GM12878 (cell line): ENCODE measurements around the gene TNFRSF8. TPM values are rescaled to one million over a fixed set of nuclear protein-coding genes. Genes with fewer than 3 reads are reported as not detected.

ENCODE experiments used
- ATAC-seq: fragments of 200-7000 bp; cut with Tn5 transposase; 3 replicates; pipeline ENCODE4 v1.9.1; 2020; ENCODE audit warnings: mild to moderate bottlenecking, moderate library complexity
- BruUV-seq: library from RNA; stranded (reverse); fragments of 400-500 nt; replicated peaks from 2 replicates; lab custom pipeline; 2021; lab: Mats Ljungman, UMichigan
- CTCF ChIA-PET: fragments of 300-600 bp; sonication (Branson Sonifier 250); formaldehyde crosslinking; extraction: SDS; loops from one replicate; lab custom pipeline; 2021; ENCODE audit warnings: inconsistent platforms; lab: Yijun Ruan, JAX
- POLR2A ChIA-PET: fragments of 350-600 bp; formaldehyde crosslinking; extraction: SDS; loops from one replicate; lab custom pipeline; 2021; ENCODE audit warnings: inconsistent platforms; lab: Charles Lee
- RAD21 ChIA-PET: fragments of 300-600 bp; sonication (Branson Sonifier 250); formaldehyde crosslinking; loops from one replicate; lab custom pipeline; 2023; ENCODE audit warnings: antibody characterized with exemption; ENCODE audit not compliant: unreplicated experiment; lab: Charles Lee
- SMC1A ChIA-PET: fragments of 300-600 bp; sonication (Branson Sonifier 250); formaldehyde crosslinking; loops from one replicate; lab custom pipeline; 2023; ENCODE audit not compliant: unreplicated experiment, uncharacterized antibody; lab: Charles Lee
- DNase-seq: peaks from one replicate; pipeline ENCODE4 v3.0.0-alpha.2; 2011; ENCODE audit warnings: low read depth, low spot score
- FAIRE-seq: peaks from 3 replicates; lab custom pipeline; 2011; peaks lifted over from hg19 to GRCh38; lab: Jason Lieb, UNC
- H2AFZ ChIP-seq: 2 replicates; pipeline ENCODE4 v1.6.0; 2011; ENCODE audit warnings: low read depth, low read length, control low read depth; ENCODE audit not compliant: control insufficient read depth
- H3K27ac ChIP-seq: 2 replicates; pipeline ENCODE4 v1.5.1; 2011; ENCODE audit warnings: control low read depth; ENCODE audit not compliant: control insufficient read depth, insufficient read depth
- H3K27me3 ChIP-seq, 2 experiments: replicated peaks in 1 of 2; 2 replicates each; pipeline versions ENCODE4 v1.6.0 to v1.6.1; 2011; ENCODE audit warnings: low read length in 1 of 2; ENCODE audit not compliant: control insufficient read depth in 2 of 2, insufficient read depth in 2 of 2
- H3K36me3 ChIP-seq, 2 experiments: 2 replicates each; pipeline ENCODE4 v1.5.1; 2011; ENCODE audit warnings: low read length in 1 of 2; ENCODE audit not compliant: control insufficient read depth in 2 of 2, insufficient read depth in 2 of 2
- H3K4me1 ChIP-seq: 2 replicates; pipeline ENCODE4 v1.6.1; 2011; ENCODE audit warnings: mild to moderate bottlenecking, low read length, moderate library complexity, mixed read lengths; ENCODE audit not compliant: control insufficient read depth, insufficient read depth
- H3K4me2 ChIP-seq: 2 replicates; pipeline ENCODE4 v1.6.0; 2011; ENCODE audit warnings: control low read depth; ENCODE audit not compliant: control insufficient read depth, insufficient read depth
- H3K4me3 ChIP-seq: fragments of 200-600 bp; sonication (generic); 2 replicates; pipeline ENCODE4 v1.5.1; 2016
- H3K79me2 ChIP-seq: 2 replicates; pipeline ENCODE4 v1.6.0; 2011; ENCODE audit warnings: low read length; ENCODE audit not compliant: control insufficient read depth, insufficient read depth
- H3K9ac ChIP-seq: 2 replicates; pipeline ENCODE4 v1.8.0; 2011; ENCODE audit warnings: low read length, control low read depth, mixed read lengths; ENCODE audit not compliant: control insufficient read depth, insufficient read depth
- H3K9me3 ChIP-seq: replicated peaks from 3 replicates; pipeline ENCODE4 v1.5.1; 2011; ENCODE audit warnings: mild to moderate bottlenecking, low read length; ENCODE audit not compliant: control insufficient read depth, insufficient read depth
- H4K20me1 ChIP-seq: 2 replicates; pipeline ENCODE4 v1.6.0; 2011; ENCODE audit not compliant: control insufficient read depth, insufficient read depth
- CBX5 ChIP-seq: sonication (generic); IDR thresholded peaks from 2 replicates; pipeline ENCODE4 v1.6.1; 2016; ENCODE audit warnings: low read depth, moderate library complexity, mild to moderate bottlenecking, inconsistent platforms
- CHD1 ChIP-seq: IDR thresholded peaks from 2 replicates; pipeline ENCODE4 v1.6.1; 2012; ENCODE audit warnings: low read depth, low read length, improper control_type of control experiment
- MAX ChIP-seq: IDR thresholded peaks from 2 replicates; pipeline ENCODE4 v1.6.1; 2012; ENCODE audit warnings: low read depth, low read length, improper control_type of control experiment
- NBN ChIP-seq: fragments of 450-650 bp; IDR thresholded peaks from 2 replicates; pipeline ENCODE4 v1.6.1; 2016
- PRDM15 ChIP-seq: fragments of 450-650 bp; formaldehyde crosslinking; IDR thresholded peaks from 2 replicates; pipeline ENCODE4 v1.4.0; 2020; ENCODE audit warnings: mild to moderate bottlenecking, moderate library complexity
- REST ChIP-seq: IDR thresholded peaks from 2 replicates; pipeline ENCODE4 v1.6.1; 2012; ENCODE audit warnings: mild to moderate bottlenecking, low read depth, low read length
- SIX5 ChIP-seq: IDR thresholded peaks from 2 replicates; pipeline ENCODE4 v1.6.1; 2011; ENCODE audit warnings: mild to moderate bottlenecking, low read depth, low read length, moderate library complexity; ENCODE audit not compliant: severe bottlenecking
- SUZ12 ChIP-seq: fragments of 200-600 bp; sonication (generic); IDR thresholded peaks from one replicate; pipeline ENCODE4 v1.6.1; 2018; ENCODE audit warnings: antibody characterized with exemption, mild to moderate bottlenecking; ENCODE audit not compliant: unreplicated experiment
- TBL1XR1 ChIP-seq: IDR thresholded peaks from 2 replicates; pipeline ENCODE4 v1.6.1; 2012; ENCODE audit warnings: low read depth, low read length, improper control_type of control experiment
- WRNIP1 ChIP-seq: IDR thresholded peaks from 2 replicates; pipeline ENCODE4 v1.6.1; 2011; ENCODE audit warnings: low read depth, low read length, improper control_type of control experiment, borderline replicate concordance
- ZNF384 ChIP-seq: IDR thresholded peaks from 2 replicates; pipeline ENCODE4 v1.6.1; 2012; ENCODE audit warnings: low read depth, mild to moderate bottlenecking, low read length, improper control_type of control experiment, borderline replicate concordance
- ZNF622 ChIP-seq: fragments of 450-650 bp; IDR thresholded peaks from 2 replicates; pipeline ENCODE4 v1.6.1; 2017; ENCODE audit warnings: mild to moderate bottlenecking, inconsistent platforms
- WGBS: methylation state at CpG from one replicate; pipeline ENCODE4 v1.1.6; 2016; ENCODE audit warnings: low lambda C conversion rate; ENCODE audit not compliant: insufficient replicate concordance, insufficient coverage; ENCODE audit errors: missing lambda C conversion rate; 5-methylcytosine and 5-hydroxymethylcytosine counted together
- in situ Hi-C: fragments of 300-500 bp; cut with MboI; formaldehyde crosslinking; loops from 9 replicates; pipeline ENCODE4 v1.14.3; 2018; ENCODE audit warnings: mixed read lengths
- intact Hi-C: fragments of 100-400 bp; cut with micrococcal nuclease; formaldehyde crosslinking; loops from one replicate; pipeline ENCODE4 v1.14.2; 2022; ENCODE audit not compliant: unreplicated experiment
- polyA plus RNA-seq, 11 experiments: library from polyadenylated mRNA; depleted of rRNA in 4 of 11; unstranded in 6 of 11; stranded (reverse) in 5 of 11; fragments of >200 nt; fragmentation: Nextera tagmentation in 4 of 11; fragmentation: Illumina TruSeq in 1 of 11; extraction: Ambion mirVana in 4 of 11; extraction: Trizol in 1 of 11; gene quantifications; 1 replicate in 1 of 11; 2 replicates in 10 of 11; pipeline versions ENCODE4 v1.2.1 to v1.2.3, GENCODE V29; 2011 to 2016; ENCODE audit warnings: inconsistent platforms in 2 of 11, missing spikeins in 2 of 11, low read depth in 1 of 11
- total RNA-seq, 4 experiments: library from RNA; depleted of rRNA in 3 of 4; stranded (reverse); fragments of >200 nt in 3 of 4; fragmentation: Illumina TruSeq in 1 of 4; extraction: Trizol in 1 of 4; gene quantifications; 2 replicates each; pipeline versions ENCODE4 v1.2.1 to v1.2.3, GENCODE V29; 2013 to 2021
- TF ChIP-seq, protein P1 (sequence below): fragments of 450-650 bp; formaldehyde crosslinking; IDR thresholded peaks from 2 replicates; pipeline ENCODE4 v1.5.0; 2022; ENCODE audit warnings: mild to moderate bottlenecking, missing genetic modification characterization

TNFRSF8 gene
- total and polyA plus RNA-seq, 10 of the 15 experiments (the other 5 are each of a cell fraction or from before 2014, with no cell fraction given): 9.8 to 114 (median 58.8) TPM

DNA sequence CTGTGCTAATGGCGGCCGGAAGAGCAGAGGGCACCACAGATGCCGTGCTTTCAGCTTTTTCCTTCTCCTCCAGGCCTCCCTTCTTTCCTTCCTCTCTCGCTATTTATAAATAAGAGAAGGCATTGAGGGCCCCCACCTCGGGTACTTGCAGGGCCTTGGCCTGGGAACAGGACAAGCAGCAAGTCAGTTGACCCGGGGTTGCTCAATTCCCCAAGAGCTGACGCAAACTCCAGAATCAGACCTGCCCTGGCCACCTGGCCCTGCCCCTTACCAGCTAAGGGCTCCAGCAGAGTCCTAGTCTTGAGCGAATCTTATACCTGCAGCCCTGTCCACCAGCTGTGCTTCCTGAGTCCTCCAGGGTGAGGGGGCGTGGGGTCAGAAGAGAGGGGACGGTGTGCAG, 117.2 kb downstream of the TNFRSF8 start:
- no peak overlapping the region for H3K4me2 ChIP-seq
- H3K9me3 ChIP-seq: no peaks in the 10 kb centered on the region
- CTCF ChIA-PET: interaction anchor here (0.9 to 1.4 kb wide), 2 partner anchors 11 to 20 kb away, joined by 3 read pairs; no protein-coding TSS in a partner anchor
- no TSS peak for BruUV-seq
- FAIRE-seq: no peak
- no peak for ATAC-seq
- 0 out of 2 replicates have a peak, but pooled peaks cover 5% of the 10 kb centered on the region for H4K20me1 ChIP-seq
- peaks cover 9 to 10% of the 10 kb centered on the region in 2 experiments for H3K36me3 ChIP-seq
- SMC1A ChIA-PET: no interaction called here
- WGBS: 76% methylated on average over 10 of the region's 10 CpGs
- no peak overlapping the region for H3K27ac ChIP-seq
- no peaks in the 10 kb centered on the region for H3K27me3 ChIP-seq
- RAD21 ChIA-PET: interaction anchor here (1.8 kb wide), 1 partner anchor 55 kb away, joined by 5 read pairs; no protein-coding TSS in a partner anchor
- POLR2A ChIA-PET: no interaction called here
- no peak overlapping the region for H3K9ac ChIP-seq
- no peak overlapping the region for H3K4me3 ChIP-seq
- H3K79me2 ChIP-seq: peaks cover 50% of the 10 kb centered on the region
- no peak for TF ChIP-seq PRDM15 (CRISPR knock-in tag)
- TF ChIP-seq ZNF622: no peak
- TF ChIP-seq, protein P1, sequence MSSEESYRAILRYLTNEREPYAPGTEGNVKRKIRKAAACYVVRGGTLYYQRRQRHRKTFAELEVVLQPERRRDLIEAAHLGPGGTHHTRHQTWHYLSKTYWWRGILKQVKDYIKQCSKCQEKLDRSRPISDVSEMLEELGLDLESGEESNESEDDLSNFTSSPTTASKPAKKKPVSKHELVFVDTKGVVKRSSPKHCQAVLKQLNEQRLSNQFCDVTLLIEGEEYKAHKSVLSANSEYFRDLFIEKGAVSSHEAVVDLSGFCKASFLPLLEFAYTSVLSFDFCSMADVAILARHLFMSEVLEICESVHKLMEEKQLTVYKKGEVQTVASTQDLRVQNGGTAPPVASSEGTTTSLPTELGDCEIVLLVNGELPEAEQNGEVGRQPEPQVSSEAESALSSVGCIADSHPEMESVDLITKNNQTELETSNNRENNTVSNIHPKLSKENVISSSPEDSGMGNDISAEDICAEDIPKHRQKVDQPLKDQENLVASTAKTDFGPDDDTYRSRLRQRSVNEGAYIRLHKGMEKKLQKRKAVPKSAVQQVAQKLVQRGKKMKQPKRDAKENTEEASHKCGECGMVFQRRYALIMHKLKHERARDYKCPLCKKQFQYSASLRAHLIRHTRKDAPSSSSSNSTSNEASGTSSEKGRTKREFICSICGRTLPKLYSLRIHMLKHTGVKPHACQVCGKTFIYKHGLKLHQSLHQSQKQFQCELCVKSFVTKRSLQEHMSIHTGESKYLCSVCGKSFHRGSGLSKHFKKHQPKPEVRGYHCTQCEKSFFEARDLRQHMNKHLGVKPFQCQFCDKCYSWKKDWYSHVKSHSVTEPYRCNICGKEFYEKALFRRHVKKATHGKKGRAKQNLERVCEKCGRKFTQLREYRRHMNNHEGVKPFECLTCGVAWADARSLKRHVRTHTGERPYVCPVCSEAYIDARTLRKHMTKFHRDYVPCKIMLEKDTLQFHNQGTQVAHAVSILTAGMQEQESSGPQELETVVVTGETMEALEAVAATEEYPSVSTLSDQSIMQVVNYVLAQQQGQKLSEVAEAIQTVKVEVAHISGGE (CRISPR knock-in tag): no peak
- TF ChIP-seq NBN: no peak
- TF ChIP-seq SIX5: no peak
- TF ChIP-seq TBL1XR1: no peak
- TF ChIP-seq REST: no peak
- TF ChIP-seq MAX: no peak
- no peak for TF ChIP-seq CHD1
- no peak for TF ChIP-seq ZNF384
- TF ChIP-seq WRNIP1: no peak
- TF ChIP-seq SUZ12: no peak
- TF ChIP-seq CBX5: no peak
- peaks cover 41% of the 10 kb centered on the region for H3K4me1 ChIP-seq
- H2AFZ ChIP-seq: no peak overlapping the region
- DNase-seq: no peak
- intact Hi-C loops (no loop called here), in situ Hi-C loops (no loop called here)
